HG02571 (cell line): ENCODE data around the gene RNF149.
"Not testable (repeated sequence)": the region's sequence is repeated elsewhere in the genome, so short reads cannot be mapped to it uniquely, and the experiment has no call there.

Experiments used
- ATAC-seq: cut with Tn5 transposase; IDR thresholded peaks from one replicate; pipeline ENCODE4 v1.9.1; 2021; ENCODE audit warnings: mild to moderate bottlenecking, moderate library complexity; ENCODE audit not compliant: unreplicated experiment

RNF149 gene

GRCh38 chr2:101235956-101236355, 72.5 kb downstream of the RNF149 start:
- ATAC-seq: not testable (repeated sequence)

GRCh38 chr2:101234169-101234938, 74.1 kb downstream of the RNF149 start:
- no peak for ATAC-seq

GRCh38 chr2:101232770-101233169, 75.7 kb downstream of the RNF149 start:
- ATAC-seq: no peak

- ATAC-seq: no peak
Measured at GRCh38 chr2:101231937-101232730, 76.4 kb downstream of the RNF149 start.

GRCh38 chr2:101231240-101231639, 77.3 kb downstream of the RNF149 start:
- ATAC-seq: no peak

GRCh38 chr2:101230541-101231001, 77.9 kb downstream of the RNF149 start:
- ATAC-seq: no peak
